Fibroblast of the aortic adventitia (primary cell): ENCODE measurements around the gene ATP5MC3. TPM values are rescaled to one million over a fixed set of nuclear protein-coding genes. Genes with fewer than 3 reads are reported as not detected.

Experiments
- DNase-seq: peaks from one replicate; pipeline ENCODE4 v3.0.0-alpha.2; 2010; ENCODE audit warnings: low read depth
- H3K4me3 ChIP-seq: 2 replicates; pipeline ENCODE4 v1.5.1; 2011; ENCODE audit warnings: low read depth, mild to moderate bottlenecking, control low read depth, low read length, moderate library complexity
- CTCF ChIP-seq: IDR thresholded peaks from 2 replicates; pipeline ENCODE4 v1.5.1; 2011; ENCODE audit warnings: mild to moderate bottlenecking, low read length, control low read depth, inconsistent platforms; ENCODE audit not compliant: insufficient read depth
- total RNA-seq: library from RNA; depleted of rRNA; stranded (reverse); fragments of >200 nt; gene quantifications from 2 replicates; pipeline ENCODE4 v1.2.3, GENCODE V29; 2012; ENCODE audit warnings: low replicate concordance

ATP5MC3 gene
- total RNA-seq, 1 donor = 168 TPM

GRCh38 chr2:175206866-175207265 is 25.4 kb upstream of the ATP5MC3 start:
- DNase-seq = no peak
- TF ChIP-seq CTCF = no peak
- H3K4me3 ChIP-seq = no peak overlapping the region

GRCh38 chr2:175205523-175205922 is 24.0 kb upstream of the ATP5MC3 start:
- H3K4me3 ChIP-seq = no peak overlapping the region
- DNase-seq = peak; percentile 47
- TF ChIP-seq CTCF = no peak

GRCh38 chr2:175203621-175204496 is 22.3 kb upstream of the ATP5MC3 start:
- peak; percentile 66 for TF ChIP-seq CTCF
- DNase-seq = peak; percentile 43
- no peak overlapping the region for H3K4me3 ChIP-seq

DNA sequence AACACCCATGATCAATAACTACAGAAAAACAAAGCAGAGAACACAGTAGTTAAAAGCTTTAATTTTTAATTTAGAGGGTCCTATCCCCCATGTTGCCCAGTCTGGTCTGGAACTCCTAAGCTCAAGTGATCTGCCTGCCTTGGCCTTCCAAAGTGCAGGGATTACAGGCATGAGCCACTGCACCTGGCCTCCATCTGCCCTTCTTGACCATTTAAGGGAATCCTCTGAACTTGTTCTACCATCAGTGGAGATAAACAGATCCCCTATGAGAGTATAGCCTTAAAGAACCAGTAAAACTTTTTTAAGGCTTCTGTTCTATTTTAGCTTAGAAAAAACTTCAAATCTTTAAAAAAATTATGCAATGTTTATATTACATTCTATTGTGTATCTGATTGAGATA is 13.5 kb upstream of the ATP5MC3 start:
- DNase-seq = no peak
- no peak for TF ChIP-seq CTCF
- no peak overlapping the region for H3K4me3 ChIP-seq

DNA sequence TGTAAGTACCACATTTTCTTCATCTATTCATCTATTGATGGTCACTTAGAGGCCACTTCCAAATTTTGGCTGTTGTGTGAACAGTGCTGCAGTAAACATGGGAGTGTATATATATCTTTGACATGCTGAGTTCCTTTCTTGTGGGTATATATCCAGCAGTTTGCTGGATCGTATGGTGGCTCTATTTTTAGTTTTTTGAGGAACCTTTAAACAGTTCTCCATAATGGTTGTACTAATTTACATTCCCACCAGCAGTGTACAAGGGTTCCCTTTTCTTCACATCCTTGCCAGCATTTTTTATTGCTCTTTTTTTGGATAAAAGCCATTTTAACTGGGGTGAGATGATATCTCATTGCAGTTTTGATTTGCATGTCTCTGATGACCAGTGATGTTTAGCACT is 7.3 kb upstream of the ATP5MC3 start:
- no peak for TF ChIP-seq CTCF
- no peak for DNase-seq
- H3K4me3 ChIP-seq = no peak overlapping the region

DNA sequence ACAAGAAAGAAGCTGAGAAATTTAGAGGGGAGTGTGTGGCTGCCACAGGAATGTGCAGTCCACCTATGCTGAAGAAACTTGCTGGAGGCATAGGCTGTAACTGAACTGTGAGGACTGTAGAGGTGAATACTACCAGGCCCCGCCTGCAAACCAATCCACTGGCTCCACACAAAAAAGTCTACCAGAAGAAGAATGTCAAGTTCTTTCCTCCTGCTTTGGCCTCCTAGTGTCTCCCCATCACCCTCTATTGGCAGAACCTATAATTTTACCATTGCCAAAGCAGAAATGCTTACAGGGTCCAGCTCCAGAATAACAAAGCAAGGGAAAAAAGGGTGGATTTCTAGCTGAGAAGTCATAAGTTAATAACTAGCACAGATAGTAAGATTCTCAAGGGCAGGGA is 5.9 kb upstream of the ATP5MC3 start:
- peak; percentile 29 for TF ChIP-seq CTCF
- peak; percentile 8 for DNase-seq
- no peak overlapping the region for H3K4me3 ChIP-seq

- no peak for DNase-seq
- no peak for TF ChIP-seq CTCF
- no peak overlapping the region for H3K4me3 ChIP-seq
Measured at GRCh38 chr2:175183674-175184073, 2.2 kb upstream of the ATP5MC3 start.
